C4-2B (cell line): Measurements from ENCODE around the gene HOOK2.

Experiments used
- CTCF ChIP-seq: fragments of 450-650 bp; conservative IDR thresholded peaks from 2 replicates; pipeline ENCODE4 v1.5.1; 2017; ENCODE audit warnings: mild to moderate bottlenecking
- ZFX ChIP-seq: fragments of 450-650 bp; IDR thresholded peaks from 2 replicates; pipeline ENCODE4 v1.6.1; 2017

GRCh38 chr19:12779162-12779993 lies 4.0 kb upstream of the HOOK2 start:
- TF ChIP-seq CTCF = no peak
- no peak for TF ChIP-seq ZFX
